HG03457 (cell line): ENCODE data around the gene XPNPEP2.
"Not testable (repeated sequence)": the region's sequence is repeated elsewhere in the genome, so short reads cannot be mapped to it uniquely, and the experiment has no call there.

Experiments used
- ATAC-seq: cut with Tn5 transposase; IDR thresholded peaks from one replicate; pipeline ENCODE4 v1.9.1; 2021; ENCODE audit warnings: moderate number of reproducible peaks; ENCODE audit not compliant: unreplicated experiment

Gene XPNPEP2

DNA sequence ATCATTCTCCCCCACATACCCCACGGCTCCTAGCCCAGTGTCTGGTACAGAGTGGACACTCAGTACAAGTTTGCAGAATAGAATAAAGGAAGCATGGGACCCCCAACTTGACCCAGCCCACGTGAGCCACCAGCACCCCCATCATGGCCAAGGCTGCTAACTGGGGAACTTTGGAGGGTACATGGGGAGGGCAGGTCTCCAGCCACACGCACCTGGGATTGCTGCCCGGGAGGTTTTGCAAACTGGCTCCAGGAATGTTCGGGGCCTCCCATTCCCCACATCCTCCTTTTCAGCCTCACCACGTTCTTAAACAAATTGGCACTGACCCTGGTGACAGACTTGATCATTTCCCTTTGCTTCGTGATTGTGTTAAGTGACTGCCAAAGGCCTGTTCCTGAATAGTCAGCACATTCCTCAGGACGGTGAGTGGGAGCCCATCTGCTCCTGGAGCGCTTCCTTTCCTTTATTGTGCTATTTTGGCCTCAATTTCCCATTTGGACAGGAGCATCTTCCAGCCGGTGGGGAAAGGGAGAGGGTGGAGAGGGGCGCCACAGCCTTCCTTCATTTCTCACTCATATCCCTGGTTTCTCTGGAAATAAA, 18.7 kb upstream of the XPNPEP2 start:
- no peak for ATAC-seq

- ATAC-seq = no peak
Observed at GRCh38 chrX:129720741-129721140, 18.0 kb upstream of the XPNPEP2 start.

DNA sequence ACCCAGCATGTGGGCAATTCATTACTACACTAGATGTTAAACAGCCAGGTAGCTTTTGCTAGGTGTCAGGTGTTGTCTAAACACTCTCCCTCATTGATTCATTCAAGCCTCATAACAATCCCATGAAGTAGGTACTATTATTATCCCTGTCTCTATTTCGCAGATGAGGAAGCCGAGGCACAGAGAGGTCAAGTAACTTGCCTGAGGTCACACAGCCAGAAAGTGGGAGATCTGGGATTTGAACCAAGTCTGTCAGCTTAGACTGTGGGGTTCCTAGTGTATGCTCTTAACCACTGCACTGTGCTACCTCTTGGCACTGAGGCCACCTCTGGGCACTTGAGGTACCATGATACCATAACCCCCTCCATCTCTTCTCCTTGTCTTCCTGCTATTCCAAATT, 17.4 kb upstream of the XPNPEP2 start:
- no peak for ATAC-seq

- ATAC-seq = no peak
Observed at GRCh38 chrX:129721870-129722269, 16.9 kb upstream of the XPNPEP2 start.

- no peak for ATAC-seq
Observed at GRCh38 chrX:129723511-129723910, 15.3 kb upstream of the XPNPEP2 start.

GRCh38 chrX:129724754-129725153, 14.0 kb upstream of the XPNPEP2 start:
- no peak for ATAC-seq

GRCh38 chrX:129726307-129727111, 12.3 kb upstream of the XPNPEP2 start:
- ATAC-seq = no peak

GRCh38 chrX:129728061-129728460, 10.7 kb upstream of the XPNPEP2 start:
- no peak for ATAC-seq

- no peak for ATAC-seq
Observed at GRCh38 chrX:129731228-129731627, 7.6 kb upstream of the XPNPEP2 start.

DNA sequence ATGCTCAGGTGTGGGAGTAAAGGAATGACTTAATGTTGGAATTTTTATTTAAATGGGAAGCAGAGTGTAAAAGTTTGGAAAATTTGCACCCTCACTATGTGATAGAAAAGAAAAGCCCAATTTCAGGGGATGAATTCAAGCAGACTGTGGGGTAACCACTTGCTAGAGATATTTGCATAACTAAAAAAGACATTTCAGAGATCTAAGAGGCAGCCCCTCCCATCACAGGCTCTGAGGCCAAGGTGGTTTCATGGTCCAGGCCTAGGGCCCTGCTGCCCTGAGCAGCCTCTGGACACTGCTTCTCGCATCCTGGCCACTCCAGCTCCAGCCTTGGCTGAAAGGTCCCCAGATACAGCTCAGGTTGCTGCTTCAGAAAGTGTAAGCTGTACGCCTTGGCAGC, 5.9 kb upstream of the XPNPEP2 start:
- no peak for ATAC-seq

- ATAC-seq = no peak
Observed at GRCh38 chrX:129733335-129733734, 5.4 kb upstream of the XPNPEP2 start.

GRCh38 chrX:129736491-129736890, 2.3 kb upstream of the XPNPEP2 start:
- no peak for ATAC-seq

- no peak for ATAC-seq
Observed at GRCh38 chrX:129737916-129738315, 863 bp upstream of the XPNPEP2 start.

GRCh38 chrX:129739578-129739977, 799 bp downstream of the XPNPEP2 start:
- ATAC-seq = no peak

DNA sequence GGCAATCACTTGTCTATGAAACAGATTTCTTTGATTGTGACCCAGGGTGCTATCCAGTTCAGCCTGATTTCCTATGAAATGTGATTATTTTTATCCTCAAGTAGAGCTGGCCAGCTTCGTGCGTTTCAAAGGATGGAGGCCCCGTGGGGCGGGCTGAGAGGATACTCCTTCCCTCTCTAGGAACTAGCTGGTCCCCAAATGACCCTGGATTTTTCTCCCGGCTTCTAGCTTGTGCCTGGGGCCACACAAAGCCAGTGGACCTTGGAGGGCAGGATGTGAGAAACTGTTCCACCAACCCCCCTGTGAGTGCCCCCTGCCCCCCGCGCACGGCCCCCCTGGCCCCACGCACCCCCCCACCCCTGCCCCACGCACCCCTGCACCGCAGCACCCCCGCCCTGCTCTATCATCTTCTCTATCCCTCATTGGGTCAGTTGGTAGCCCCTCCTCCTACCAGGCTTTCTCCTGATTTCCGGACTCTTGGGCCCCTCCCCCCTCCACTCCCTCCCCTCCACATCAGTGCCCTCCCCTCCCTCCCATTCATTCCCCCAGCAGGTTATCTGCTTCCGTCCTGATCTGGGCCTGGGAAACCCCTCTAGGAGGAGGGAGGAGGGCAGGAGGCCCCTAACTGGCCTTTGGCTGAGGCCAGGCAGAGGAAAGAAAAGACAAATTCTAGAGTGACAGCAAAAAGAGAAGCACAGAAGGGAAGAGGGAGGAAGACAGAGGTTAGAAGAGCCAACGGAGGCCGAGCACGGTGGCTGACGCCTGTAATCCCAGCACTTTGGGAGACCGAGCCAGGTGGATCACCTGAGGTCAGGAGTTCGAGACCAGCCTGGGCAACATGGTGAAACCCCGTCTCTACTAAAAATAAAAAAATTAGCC, 3.3 kb downstream of the XPNPEP2 start:
- ATAC-seq = no peak

GRCh38 chrX:129742759-129743152, 4.0 kb downstream of the XPNPEP2 start:
- not testable (repeated sequence) for ATAC-seq

- ATAC-seq = no peak
Observed at GRCh38 chrX:129743821-129744220, 5.0 kb downstream of the XPNPEP2 start.

GRCh38 chrX:129744861-129745321, 6.1 kb downstream of the XPNPEP2 start:
- ATAC-seq = no peak

DNA sequence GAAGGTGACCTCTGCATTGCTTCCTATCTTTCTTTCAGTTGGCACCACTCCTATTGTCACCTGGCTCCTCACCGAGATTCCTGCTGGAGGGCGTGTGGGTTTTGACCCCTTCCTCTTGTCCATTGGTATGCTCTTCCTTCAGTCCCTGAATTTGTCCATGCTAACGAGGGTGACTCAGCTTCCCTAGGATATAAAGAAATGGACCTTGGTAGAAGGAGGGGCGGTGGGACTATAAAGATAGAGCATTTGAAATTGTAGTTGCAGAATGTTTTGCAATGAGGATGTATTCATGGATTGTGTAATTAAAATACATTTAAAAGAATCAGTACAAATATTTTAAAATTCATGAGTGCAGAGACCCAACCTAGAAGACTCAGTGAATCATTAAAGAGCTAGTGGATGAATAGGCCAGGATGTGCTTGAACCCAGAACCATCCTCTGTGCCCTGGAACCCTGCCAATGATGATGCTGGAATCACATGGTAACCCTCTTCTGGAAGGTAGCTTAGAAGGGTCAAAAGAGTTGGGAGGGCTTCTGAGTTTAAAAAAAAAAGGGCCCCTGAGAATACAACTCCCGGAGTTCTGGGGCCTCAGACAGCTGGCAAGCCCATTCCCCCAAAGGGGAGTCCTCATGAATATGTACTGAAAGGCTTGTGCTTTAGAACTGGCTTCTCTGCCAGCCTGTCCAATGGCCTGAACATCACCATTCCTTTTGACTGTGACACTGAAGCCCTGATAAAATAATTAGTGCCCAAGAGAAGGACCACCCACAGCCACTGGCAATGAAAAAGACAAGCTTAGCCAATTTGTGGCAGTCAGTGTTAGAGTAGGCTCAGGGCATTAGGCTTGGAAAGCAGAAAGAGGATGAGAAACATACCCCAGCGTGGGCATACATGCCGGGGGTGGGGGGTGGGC, 8.0 kb downstream of the XPNPEP2 start:
- ATAC-seq = no peak

DNA sequence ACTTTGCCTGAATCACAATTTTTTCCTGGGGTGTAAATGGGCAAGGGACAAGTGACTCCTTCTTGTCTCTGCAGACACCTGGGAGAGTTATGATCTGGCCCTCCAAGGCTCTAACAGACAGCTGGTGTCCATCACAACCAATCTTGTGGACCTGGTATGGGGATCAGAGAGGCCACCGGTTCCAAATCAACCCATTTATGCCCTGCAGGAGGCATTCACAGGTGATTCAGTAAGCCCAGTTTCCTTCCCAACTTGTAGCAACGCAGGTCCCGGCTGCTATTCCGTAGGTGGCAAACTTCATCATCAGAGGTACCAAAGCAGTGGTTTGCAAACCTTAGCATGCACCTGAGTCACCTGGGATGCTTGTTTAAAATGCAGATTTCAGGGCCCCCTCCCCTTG, 8.8 kb downstream of the XPNPEP2 start:
- ATAC-seq = no peak

- ATAC-seq = no peak
Observed at GRCh38 chrX:129748305-129748704, 9.5 kb downstream of the XPNPEP2 start.
